Measurements from ENCODE around the gene CPXM1.

DNA sequence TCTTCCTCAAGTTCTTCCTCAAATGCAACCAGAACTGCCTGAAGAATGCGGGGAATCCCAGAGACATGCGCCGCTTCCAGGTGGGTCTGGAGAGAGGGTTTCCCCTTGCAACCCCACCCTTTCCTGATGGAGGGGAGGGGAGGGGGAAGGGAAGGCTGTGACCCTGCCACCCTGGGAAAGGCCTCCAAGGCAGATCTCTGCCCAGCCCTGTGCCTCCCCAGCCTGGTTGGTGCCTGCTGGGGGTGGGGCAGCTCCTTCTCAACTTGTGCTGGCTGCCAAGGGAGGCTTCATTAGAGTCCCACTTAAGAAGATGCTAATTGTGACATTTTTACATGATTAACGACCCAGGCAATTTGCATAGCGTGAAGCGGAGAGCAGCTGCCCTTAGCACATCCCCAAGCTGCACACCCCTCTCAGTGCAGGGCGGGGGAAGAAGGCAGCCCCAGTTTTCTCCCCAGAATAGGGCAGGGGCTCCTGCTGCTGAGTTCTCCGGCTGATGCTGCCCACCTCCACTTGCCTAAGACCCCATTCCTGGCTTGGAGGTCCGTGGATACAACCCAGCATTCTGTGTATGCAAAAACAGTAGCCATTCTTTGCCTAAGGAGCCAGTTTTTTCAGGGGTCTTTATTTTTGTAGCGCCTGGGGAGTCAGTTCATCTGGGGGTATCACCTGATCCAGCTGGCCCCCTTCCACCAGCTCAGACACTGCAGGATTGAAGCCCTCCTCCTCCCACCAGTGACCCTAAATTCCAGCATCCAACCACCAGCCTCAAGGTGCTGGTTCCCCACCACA, 51.7 kb downstream of the CPXM1 start:
- TF ChIP-seq ZNF274 (IDR thresholded peaks at IDR 0.05; ENCODE audit: low read depth, low read length) (no peak), YY1 (IDR thresholded peaks at IDR 0.05; ENCODE audit: insufficient read depth, insufficient read length) (no peak), SUZ12 (IDR thresholded peaks at IDR 0.05; ENCODE audit: extremely low read depth, insufficient read depth, insufficient read length) (no peak)
